Osteocyte (in vitro differentiated cells): ENCODE data around the gene CDC37L1. TPM values are rescaled to one million over a fixed set of nuclear protein-coding genes. Genes with fewer than 3 reads are reported as not detected.

ENCODE experiments used
- DNase-seq: peaks from one replicate; pipeline ENCODE4 v3.0.0; 2021; ENCODE audit warnings: mixed read lengths; ENCODE audit not compliant: unreplicated experiment; ENCODE audit errors: extremely low spot score
- H3K27ac Mint-ChIP-seq: one replicate; pipeline ENCODE4 v1.8.0; 2021; ENCODE audit warnings: mild to moderate bottlenecking, mixed read lengths; ENCODE audit not compliant: unreplicated experiment
- H3K27me3 Mint-ChIP-seq: one replicate; pipeline ENCODE4 v1.8.0; 2021; ENCODE audit warnings: mixed read lengths; ENCODE audit not compliant: unreplicated experiment
- H3K36me3 Mint-ChIP-seq: one replicate; pipeline ENCODE4 v1.8.0; 2021; ENCODE audit warnings: mixed read lengths; ENCODE audit not compliant: unreplicated experiment
- H3K4me1 Mint-ChIP-seq: one replicate; pipeline ENCODE4 v1.8.0; 2021; ENCODE audit warnings: mixed read lengths; ENCODE audit not compliant: unreplicated experiment
- H3K4me3 Mint-ChIP-seq: one replicate; pipeline ENCODE4 v1.8.0; 2021; ENCODE audit warnings: mild to moderate bottlenecking, moderate library complexity, mixed read lengths; ENCODE audit not compliant: unreplicated experiment
- H3K9me3 Mint-ChIP-seq: one replicate; pipeline ENCODE4 v1.8.0; 2021; ENCODE audit warnings: mixed read lengths; ENCODE audit not compliant: unreplicated experiment
- total RNA-seq: library from RNA; stranded (reverse); gene quantifications from 2 replicates; pipeline ENCODE4 v1.2.1, GENCODE V29; 2021
- TF ChIP-seq, protein P1 (sequence below): fragments of 200-600 bp; sonication (generic); IDR thresholded peaks from 2 replicates; pipeline ENCODE4 v1.5.0; 2021; ENCODE audit warnings: antibody characterized with exemption, mild to moderate bottlenecking, moderate library complexity

CDC37L1 gene
- total RNA-seq, 1 donor from 2014 or later, result 19.9 TPM

DNA sequence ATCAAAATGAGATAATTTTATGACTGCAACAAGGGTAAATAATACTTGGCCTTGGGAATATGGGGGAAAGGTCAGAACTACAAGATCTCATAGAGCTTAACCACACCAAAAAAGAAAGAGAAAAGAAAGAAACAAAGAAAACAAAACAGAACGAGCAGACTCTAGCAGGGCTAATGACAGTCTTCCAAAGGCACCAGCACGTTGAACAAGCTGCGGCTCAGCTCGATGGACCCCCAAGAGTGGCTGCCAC is 60.9 kb downstream of the CDC37L1 start:
- DNase-seq, result no peak
- TF ChIP-seq, protein P1, sequence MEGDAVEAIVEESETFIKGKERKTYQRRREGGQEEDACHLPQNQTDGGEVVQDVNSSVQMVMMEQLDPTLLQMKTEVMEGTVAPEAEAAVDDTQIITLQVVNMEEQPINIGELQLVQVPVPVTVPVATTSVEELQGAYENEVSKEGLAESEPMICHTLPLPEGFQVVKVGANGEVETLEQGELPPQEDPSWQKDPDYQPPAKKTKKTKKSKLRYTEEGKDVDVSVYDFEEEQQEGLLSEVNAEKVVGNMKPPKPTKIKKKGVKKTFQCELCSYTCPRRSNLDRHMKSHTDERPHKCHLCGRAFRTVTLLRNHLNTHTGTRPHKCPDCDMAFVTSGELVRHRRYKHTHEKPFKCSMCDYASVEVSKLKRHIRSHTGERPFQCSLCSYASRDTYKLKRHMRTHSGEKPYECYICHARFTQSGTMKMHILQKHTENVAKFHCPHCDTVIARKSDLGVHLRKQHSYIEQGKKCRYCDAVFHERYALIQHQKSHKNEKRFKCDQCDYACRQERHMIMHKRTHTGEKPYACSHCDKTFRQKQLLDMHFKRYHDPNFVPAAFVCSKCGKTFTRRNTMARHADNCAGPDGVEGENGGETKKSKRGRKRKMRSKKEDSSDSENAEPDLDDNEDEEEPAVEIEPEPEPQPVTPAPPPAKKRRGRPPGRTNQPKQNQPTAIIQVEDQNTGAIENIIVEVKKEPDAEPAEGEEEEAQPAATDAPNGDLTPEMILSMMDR, result no peak
- Mint-ChIP-seq H3K36me3 (no peaks in the 10 kb centered on the region), H3K9me3 (no peaks in the 10 kb centered on the region), H3K4me3 (peak overlapping the region; percentile 90), H3K27ac (peak overlapping the region; percentile 93), H3K4me1 (peaks cover 36% of the 10 kb centered on the region), H3K27me3 (no peaks in the 10 kb centered on the region)

DNA sequence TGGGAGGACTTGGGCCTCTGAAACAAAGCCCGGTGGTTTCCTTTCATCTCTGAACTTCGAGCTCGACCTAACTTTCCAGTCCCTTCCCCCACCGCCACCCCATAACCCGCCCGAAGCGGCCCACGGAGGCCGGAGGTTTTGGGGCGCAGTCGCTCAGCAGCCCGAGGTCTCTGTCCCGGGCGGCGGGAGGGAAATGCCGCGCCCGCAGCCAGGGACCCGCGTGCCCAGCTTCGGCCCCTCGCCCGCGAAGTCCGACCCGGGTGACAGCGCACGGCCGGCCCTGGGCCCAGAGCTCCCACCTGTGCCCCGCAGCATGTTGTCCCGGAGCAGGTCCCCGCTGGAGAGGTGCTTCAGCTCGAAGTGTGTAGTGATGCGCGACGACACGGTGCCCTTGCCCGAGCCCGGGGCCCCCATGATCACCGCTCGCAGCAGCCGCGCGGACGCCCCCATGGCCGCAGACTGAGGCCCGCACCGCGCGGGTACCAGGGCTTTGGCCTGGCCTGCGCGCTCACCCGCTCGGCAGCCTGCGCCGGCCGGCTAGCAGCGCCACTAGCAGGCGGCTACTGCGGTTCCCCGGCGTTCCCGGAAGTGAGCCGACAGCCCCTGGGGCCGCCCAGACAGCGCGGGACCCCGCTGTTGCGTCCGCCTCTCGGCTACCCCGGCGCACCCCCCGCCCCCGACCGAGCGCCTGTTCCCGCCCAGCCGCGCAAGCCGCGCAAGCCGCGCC is 61.4 kb downstream of the CDC37L1 start, which contains the start of gene AK3:
TSS of gene AK3 (minus strand) at position 565 of the 727 bp plus-strand sequence. CDS start at position 450, 115 bp downstream.
- no peaks in the 10 kb centered on the region for H3K9me3 Mint-ChIP-seq
- peaks cover 36% of the 10 kb centered on the region for H3K4me1 Mint-ChIP-seq
- TF ChIP-seq, protein P1, result peak; percentile 47
- H3K36me3 Mint-ChIP-seq, result no peaks in the 10 kb centered on the region
- no peaks in the 10 kb centered on the region for H3K27me3 Mint-ChIP-seq
- peak; percentile 94 for DNase-seq
- H3K27ac Mint-ChIP-seq, result peak within 1 kb of the TSS; percentile 93
- H3K4me3 Mint-ChIP-seq, result peak within 1 kb of the TSS; percentile 90

DNA sequence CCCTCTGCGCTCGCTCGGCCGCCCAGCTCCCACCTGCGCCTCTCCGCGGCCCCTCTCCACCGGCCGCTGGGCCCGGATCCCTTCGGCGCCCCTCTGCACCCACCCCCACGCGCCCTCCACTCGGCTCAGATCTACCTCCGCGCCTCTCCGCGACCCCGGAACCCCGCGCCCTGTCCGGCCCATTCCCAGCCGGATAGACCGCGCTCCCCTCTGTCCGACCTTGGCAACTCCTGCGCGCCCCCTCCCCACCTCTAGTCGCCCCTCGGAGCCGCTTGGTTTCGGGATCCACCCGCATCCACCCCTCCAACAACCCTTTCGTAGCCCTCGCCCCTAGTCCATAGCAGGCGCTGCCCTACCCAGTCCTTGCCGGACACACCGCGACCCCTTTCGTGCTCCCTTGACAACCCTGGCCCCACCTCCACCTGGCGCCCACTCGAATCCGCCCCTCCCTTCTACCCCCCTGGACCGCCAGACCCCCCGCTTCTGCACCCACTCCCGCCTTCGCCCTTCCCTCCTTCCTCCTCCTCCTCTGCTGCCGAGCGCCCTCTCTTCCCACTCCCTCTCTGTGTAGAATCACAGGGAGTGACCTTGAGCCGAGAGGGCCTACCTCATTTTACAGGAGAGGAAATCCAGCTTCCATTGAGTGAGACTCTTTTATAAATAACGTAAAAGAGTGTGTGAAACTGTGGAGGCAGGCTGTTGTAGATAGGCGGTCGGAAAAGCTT is 62.2 kb downstream of the CDC37L1 start:
- Mint-ChIP-seq H3K27me3 (no peaks in the 10 kb centered on the region), H3K9me3 (no peaks in the 10 kb centered on the region), H3K27ac (peak overlapping the region; percentile 29), H3K4me1 (peaks cover 36% of the 10 kb centered on the region), H3K36me3 (no peaks in the 10 kb centered on the region), H3K4me3 (peak overlapping the region; percentile 73)
- TF ChIP-seq, protein P1, result no peak
- DNase-seq, result no peak

DNA sequence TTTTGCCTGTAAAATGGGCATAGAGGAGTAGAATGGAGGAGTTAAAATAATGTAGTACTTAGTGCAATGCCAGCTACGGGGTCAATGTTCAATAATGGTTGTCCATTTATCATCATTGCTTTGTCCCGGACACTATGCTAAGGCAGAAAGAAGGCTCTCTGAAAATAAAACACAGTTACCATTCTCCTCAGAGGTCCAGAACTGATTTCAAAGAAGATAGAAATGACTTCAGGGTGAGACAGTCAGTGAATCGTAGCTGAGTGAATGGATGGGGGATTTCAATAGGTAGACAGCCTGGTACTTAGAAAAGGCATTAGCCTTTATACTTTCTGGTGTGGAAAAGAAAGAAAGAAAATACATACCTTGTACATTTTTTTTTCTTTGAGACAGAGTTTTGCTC is 62.9 kb downstream of the CDC37L1 start:
- Mint-ChIP-seq H3K4me3 (peak overlapping the region; percentile 73), H3K36me3 (no peaks in the 10 kb centered on the region)

More for the DNA sequence above, 62.9 kb downstream of the CDC37L1 start:
- H3K4me1 Mint-ChIP-seq, result peaks cover 36% of the 10 kb centered on the region
- H3K9me3 Mint-ChIP-seq, result no peaks in the 10 kb centered on the region
- H3K27me3 Mint-ChIP-seq, result no peaks in the 10 kb centered on the region
- TF ChIP-seq, protein P1, result no peak
- DNase-seq, result no peak
- peak overlapping the region; percentile 29 for H3K27ac Mint-ChIP-seq
